Measurements from ENCODE around the gene TYMP.
A peak's percentile ranks its signal among the peaks of the same experiment; 100 is the strongest.

TYMP gene

GRCh38 chr22:50513175-50513574 lies 16.6 kb downstream of the TYMP start:
- DNase-seq (ENCODE audit: low read depth, low spot score), result no peak
- no peak overlapping the region for H3K4me3 ChIP-seq (ENCODE audit: low read length)

DNA sequence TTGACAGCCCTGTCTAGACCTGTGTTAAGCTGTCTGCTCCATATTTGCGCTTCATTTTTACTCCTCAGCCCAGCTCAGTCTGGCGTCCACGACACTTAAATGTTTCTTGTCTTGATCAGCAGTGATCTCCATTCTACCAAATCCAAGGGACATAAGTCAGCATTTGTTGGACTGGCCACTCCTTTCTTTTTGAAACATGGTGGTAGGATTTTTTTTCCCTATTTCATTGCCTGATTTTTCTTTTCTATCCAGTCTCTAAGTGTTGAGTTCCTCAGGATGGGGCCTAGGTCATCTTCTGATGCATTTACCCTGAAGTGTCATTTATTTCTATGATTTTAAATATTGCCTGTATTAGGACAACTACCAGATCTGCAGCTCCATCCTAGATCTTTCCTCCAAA lies 20.9 kb downstream of the TYMP start:
- H3K4me3 ChIP-seq (ENCODE audit: low read length), result peak overlapping the region; percentile 56
- DNase-seq (ENCODE audit: low read depth, low spot score), result no peak

- DNase-seq (ENCODE audit: low read depth, low spot score), result peak; percentile 95
- H3K4me3 ChIP-seq (ENCODE audit: low read length), result peak within 1 kb of the TSS; percentile 94
These were observed 21.6 kb downstream of the TYMP start, which contains the start of gene NCAPH2 for GRCh38 chr22:50507991-50508884. NCAPH2 (plus strand) TSS chr22:50508224; CDS start chr22:50508338, 114 bp downstream.

GRCh38 chr22:50507421-50507990 lies 22.3 kb downstream of the TYMP start, which contains the start of gene LMF2:
LMF2 (minus strand) TSS chr22:50507702; CDS start chr22:50507675, 27 bp downstream.
- H3K4me3 ChIP-seq (ENCODE audit: low read length), result peak within 1 kb of the TSS; percentile 94
- DNase-seq (ENCODE audit: low read depth, low spot score), result peak; percentile 45

DNA sequence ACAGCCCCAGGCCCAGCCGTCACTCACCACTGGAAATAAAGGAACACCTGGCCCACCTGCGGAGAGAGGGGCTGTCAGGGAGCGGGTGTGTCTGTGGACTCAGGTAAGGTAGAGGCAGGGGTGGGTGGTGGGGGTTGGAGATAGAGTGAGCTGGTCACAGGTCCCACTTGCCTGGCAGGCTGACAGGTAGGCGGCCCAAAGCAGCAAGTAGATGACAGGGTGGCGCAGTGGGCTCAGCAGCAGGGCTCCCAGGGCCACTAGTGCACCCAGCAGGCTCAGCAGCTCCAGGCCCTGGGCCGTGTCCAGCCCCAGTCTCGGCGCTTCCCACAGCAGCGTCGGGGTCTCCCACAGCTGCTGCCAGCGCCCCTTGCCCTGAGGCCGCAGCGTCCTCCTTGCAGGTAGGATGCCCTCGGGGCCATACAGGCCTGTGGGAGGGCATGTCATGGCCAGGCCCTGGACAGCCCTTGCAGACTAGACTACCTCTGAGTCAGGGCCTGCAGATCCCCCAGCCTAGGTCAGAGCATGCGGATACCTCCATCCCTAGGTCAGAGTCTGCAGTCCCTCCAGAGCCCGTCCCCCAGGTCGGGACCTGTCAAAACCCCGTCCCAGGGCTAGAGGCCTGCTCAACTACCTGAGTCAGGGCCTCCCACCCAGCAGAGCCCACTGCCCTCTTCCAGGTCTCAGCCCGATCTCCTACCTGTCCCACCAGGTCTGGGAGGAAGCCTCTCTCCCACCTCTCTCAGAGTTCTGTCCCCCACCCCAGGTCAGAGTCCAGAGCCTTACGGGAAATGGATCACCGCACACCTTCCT lies 23.0 kb downstream of the TYMP start:
- no peak for DNase-seq (ENCODE audit: low read depth, low spot score)
- peak overlapping the region; percentile 94 for H3K4me3 ChIP-seq (ENCODE audit: low read length)

- peak overlapping the region; percentile 94 for H3K4me3 ChIP-seq (ENCODE audit: low read length)
- DNase-seq (ENCODE audit: low read depth, low spot score), result no peak
These were observed 23.8 kb downstream of the TYMP start for GRCh38 chr22:50505776-50506610.

- no peak for DNase-seq (ENCODE audit: low read depth, low spot score)
- H3K4me3 ChIP-seq (ENCODE audit: low read length), result no peak overlapping the region
These were observed 24.5 kb downstream of the TYMP start for GRCh38 chr22:50505276-50505775.

DNA sequence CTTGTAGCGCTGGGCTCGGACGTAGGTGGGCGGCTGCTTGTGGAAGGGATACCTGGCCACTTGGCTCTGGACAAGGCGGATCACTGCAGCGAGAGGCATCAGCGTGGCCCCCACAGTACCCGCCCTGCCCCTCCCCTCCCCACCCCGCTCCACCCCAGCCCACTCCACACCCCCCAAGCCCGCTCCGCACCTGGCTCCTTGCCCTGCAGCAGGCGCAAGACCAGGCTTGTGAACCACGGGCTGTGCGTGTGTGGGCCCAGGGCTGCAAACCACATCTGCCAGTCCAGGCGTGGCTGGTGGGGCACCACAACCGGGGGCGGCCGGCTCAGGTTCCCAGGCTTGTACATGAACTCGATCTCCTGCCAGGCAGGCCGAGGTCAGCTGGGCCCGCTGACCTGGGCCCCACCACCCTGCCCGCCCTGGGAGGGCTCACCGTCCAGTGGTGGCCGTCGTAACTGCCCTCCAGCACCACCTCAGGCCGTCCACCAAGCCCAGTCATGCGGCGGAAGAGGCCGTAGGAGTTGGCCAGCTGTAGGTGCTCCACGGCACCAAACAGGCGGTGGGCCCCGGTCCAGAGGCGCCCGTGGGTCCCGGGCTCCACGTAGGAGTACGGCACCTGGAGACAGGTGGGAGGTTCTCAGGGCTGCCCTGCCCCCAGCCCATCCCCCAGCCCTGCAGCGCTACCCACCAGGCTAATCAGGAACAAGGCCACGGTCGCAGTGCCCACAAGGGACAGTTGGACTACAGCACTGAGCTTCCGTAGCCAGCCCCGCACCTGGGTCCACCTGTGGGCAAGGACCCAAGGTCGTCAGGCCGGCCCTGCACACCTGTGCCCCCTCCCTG lies 25.2 kb downstream of the TYMP start:
- no peak overlapping the region for H3K4me3 ChIP-seq (ENCODE audit: low read length)
- no peak for DNase-seq (ENCODE audit: low read depth, low spot score)

GRCh38 chr22:50503475-50504145 lies 26.2 kb downstream of the TYMP start:
- no peak for DNase-seq (ENCODE audit: low read depth, low spot score)
- no peak overlapping the region for H3K4me3 ChIP-seq (ENCODE audit: low read length)

DNA sequence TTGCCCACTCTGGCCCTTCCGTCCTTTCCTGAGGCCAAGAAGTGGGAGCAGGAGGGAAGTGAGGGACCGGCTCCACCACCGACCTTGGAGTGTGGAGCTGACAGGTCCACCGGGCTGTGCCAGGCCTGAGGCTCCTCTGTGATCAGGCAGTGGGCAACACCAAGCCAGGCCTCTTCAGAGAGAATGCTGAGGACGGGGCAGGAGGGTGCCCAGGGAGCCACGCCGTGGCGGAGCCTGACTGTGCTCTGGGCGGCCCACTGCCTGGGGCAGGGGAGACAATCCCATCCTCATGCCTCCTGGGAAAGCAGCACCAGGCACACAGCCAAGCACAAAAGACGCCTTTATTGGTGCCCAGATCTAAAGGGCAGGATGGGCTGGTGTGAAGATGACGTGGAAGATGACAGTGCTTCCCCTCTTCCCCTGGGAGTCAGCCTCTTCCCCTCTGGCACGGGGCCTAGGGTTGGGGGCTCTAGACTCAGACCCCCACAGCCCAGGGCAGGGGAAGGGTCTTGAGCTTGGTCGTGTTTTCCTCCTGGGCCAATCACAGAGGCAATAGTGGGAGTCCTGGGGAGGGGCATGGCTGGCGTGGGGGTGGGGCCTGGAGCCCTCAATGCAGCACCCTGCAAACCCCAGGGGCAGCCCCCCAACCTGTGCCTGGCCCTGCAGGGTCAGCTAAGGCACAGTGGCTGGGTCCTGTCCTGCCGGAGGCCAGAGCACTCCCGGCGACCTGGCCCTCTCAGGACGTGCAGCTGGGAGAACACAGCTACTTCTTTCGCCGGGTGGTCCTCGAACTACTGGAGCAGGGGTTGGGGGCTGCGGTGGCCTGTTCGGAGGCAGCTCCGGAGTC lies 27.0 kb downstream of the TYMP start:
- H3K4me3 ChIP-seq (ENCODE audit: low read length), result no peak overlapping the region
- no peak for DNase-seq (ENCODE audit: low read depth, low spot score)

DNA sequence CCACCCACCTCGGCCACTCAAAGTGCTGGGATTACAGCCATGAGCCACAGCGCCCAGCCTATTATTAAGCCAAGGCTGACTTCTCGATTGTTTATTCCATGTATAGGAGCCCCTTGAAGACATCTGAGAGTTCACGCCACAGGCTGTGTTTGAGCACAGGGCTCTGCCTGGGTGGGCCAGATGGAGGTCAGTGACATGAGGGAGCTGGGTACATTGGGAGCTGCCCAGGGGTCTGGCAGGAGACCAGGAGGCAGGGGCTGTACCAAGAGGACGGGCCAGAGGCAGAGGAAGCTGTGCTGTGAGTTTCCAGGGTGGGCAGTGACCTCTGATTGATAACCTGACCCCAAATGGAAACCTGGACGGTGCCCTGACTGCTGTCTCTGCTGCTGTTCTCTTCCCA lies 27.7 kb downstream of the TYMP start:
- no peak for DNase-seq (ENCODE audit: low read depth, low spot score)
- H3K4me3 ChIP-seq (ENCODE audit: low read length), result no peak overlapping the region

GRCh38 chr22:50500452-50500851 lies 29.4 kb downstream of the TYMP start:
- DNase-seq (ENCODE audit: low read depth, low spot score), result no peak
- H3K4me3 ChIP-seq (ENCODE audit: low read length), result no peak overlapping the region

DNA sequence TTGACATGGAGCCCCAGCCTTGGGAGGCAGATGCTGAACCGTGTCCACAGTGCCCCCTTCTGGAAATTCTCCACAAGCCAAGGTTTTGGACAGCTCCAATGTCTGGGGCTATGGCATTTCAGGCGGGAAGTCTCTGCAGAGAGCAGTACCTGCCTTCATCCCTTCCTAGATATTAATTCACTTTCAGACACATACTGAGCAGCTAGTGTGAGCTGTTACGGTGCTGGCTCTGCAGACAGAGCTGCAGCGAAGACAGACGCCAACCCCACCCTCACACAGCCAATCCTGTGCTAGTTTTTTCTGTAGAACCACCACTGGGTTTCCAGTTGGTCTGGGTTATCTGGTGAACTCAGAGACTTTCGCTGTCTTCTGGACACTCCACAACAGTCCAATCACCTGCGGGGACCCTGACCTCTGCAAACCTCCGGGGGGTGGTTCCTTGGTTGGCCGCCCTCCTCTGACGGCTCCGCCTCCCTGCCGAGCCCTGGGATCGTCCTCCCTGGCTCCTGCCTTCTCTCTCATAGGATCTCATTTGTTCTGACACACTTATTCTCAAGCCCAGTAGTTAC lies 31.4 kb downstream of the TYMP start:
- no peak overlapping the region for H3K4me3 ChIP-seq (ENCODE audit: low read length)
- DNase-seq (ENCODE audit: low read depth, low spot score), result peak; percentile 50

GRCh38 chr22:50497093-50497492 lies 32.7 kb downstream of the TYMP start:
- H3K4me3 ChIP-seq (ENCODE audit: low read length), result no peak overlapping the region
- DNase-seq (ENCODE audit: low read depth, low spot score), result no peak

DNA sequence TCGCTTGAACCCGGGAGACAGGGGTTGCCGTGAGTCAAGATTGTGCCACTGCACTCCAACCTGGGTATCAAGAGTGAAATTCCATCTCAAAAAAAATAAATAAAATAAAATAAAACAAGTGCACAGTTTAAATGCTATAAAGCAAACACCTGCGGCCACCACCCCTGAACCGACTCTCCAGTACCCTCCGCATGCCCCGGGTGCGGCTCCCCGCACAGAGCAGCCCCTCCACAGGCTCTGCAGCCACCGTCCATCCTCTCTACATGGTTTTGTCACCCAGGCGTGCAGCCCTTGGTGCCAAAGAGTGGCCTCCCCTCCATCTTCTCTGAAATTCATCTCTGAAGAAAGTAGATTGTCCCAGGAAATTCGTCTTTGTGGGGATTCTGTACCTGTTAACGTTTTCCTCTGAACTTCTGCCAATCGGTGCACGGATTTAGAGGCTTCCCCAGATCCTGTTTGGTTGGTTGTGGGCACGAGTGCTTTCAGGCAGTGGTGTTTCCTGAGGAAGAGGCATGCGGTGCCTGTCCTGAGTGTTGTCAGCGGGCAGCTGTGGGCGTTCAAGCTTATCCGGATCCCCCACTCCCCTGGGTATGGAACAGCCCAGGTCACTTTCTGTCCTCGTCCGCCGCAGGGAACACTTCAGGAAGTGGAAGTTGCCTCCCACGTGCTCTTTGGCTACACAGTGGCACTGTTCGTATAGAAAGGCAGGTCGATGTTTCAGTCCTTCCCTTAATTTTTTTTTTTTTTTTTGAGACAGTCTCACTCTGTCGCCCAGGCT lies 39.1 kb downstream of the TYMP start:
- no peak for DNase-seq (ENCODE audit: low read depth, low spot score)
- no peak overlapping the region for H3K4me3 ChIP-seq (ENCODE audit: low read length)

Measured in Jurkat, Clone E6-1 (cell line).